Stimulated activated CD8-positive, alpha-beta memory T cell treated with anti-CD3 and anti-CD28 coated beads, Interleukin-12 subunit alpha, Interleukin-12 subunit beta, amount 100 ng/mL, for 24 hours (primary cell): ENCODE measurements around the gene TRA2B.
"Not testable (repeated sequence)": the region's sequence is repeated elsewhere in the genome, so short reads cannot be mapped to it uniquely, and the experiment has no call there.

ENCODE experiments used
- DNase-seq: peaks from one replicate; pipeline ENCODE4 v3.0.0-alpha.2; 2020; ENCODE audit errors: extremely low read depth

TRA2B gene

DNA sequence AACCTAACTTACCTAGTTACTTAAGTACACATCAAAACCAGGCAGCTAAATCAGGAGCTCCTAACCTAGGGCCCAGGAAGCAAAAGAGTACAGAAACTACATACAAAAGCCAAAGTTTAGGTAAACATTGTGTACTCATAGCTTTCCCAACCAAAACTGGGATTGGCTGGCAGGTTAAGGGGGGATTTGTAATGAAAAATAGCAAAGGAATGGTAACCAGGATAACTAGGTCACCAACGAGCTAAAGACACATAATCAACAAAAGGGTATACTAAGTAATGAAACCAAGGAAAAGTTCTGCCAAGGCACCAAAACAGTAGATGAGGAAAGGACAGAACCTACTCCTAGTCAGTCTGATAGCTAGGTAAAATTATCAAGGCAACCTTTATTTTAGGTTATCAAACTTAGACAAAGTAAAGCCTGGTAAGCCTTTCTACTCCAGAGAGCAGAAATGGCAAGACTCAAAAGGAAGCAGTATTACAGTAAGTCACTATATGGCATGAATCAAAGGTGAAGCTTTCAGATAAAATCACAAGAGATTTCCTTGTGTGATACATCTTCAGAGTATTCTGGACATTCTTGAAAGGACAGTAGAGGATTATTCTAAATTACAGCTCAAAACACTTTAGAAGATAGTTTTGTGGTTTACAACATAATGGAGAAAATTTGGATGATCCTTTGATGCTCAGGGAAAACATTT, 10.2 kb downstream of the TRA2B start:
- DNase-seq, result no peak

DNA sequence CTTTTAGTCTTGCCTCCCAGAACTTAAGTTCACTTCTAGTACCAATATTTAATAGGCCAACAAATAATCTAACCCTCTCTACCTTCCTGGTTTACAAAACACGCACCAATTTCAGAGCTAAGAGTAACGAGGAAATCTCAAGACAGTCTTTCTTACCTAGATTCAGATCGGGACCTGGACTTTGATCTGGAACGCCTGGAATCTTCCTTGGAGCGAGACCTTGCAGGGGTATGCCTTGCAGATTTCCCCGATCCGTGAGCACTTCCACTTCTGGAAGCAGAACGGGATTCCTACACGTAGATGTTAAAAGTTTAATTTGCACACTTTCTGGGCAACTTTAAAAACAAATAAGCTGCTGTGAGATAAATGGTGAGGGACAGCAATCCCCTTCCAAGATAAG, 11.4 kb downstream of the TRA2B start:
- no peak for DNase-seq

DNA sequence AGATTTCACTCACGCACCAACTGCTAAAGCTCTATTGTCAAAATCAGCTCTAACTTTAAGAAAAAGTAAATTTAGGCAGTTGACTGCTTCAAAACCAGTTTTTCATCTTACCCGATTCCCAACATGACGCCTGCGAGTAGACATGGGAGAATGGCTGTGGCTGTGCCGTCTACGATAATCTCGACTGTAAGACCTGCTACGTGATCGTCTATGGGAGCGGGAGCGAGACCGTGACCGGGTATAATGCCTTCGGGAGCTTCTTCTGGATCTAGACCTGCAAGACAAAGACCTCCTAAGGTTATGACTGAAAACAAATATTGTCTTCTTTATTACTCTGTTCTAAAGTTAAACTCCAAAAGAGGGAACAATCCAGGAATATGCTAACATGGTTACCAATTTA, 12.5 kb downstream of the TRA2B start:
- no peak for DNase-seq

DNA sequence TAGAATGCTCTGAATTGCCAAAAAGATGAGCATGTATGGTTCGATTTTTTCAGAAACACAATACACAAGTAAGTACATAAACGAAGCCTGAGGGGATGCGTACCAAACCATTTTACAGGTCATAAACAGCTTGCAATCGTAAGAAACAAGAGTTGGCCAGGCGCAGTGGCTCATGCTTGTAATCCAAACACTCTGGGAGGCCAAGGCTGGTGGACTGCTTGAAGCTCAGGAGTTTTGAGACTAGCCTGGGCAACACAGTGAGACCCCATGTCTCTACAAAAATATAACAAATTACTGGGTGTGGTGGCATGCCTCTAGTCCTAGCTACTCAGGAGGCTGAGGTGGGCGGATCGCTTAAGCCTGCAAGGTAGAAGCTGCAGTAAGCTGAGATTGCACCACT, 13.4 kb downstream of the TRA2B start:
- DNase-seq, result no peak

DNA sequence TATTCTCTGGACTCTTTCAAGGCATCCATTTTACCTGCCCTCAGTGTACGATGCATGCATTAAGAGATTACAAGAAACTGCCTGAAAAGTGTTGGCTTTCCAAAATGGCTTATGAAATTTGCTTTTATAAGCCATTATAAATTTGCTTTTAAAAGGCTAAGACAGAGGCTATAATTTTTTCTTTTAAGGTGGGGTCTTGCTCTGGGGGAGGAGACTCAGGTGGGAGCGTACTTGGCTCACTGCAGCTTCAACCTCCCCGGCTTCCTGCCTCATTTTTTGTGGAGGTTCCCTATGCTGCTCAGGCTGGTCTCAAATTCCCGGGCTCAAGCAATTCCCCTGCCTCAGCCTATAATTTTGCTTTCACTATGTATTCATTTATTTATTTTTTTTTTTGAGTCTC, 17.6 kb downstream of the TRA2B start:
- no peak for DNase-seq

GRCh38 chr3:185916042-185916833, 21.6 kb downstream of the TRA2B start:
- DNase-seq, result no peak

- DNase-seq, result no peak
Measured at GRCh38 chr3:185915642-185916041, 22.2 kb downstream of the TRA2B start.

GRCh38 chr3:185914911-185915629, 22.7 kb downstream of the TRA2B start:
- no peak for DNase-seq

GRCh38 chr3:185912929-185913901, 24.6 kb downstream of the TRA2B start:
- no peak for DNase-seq

DNA sequence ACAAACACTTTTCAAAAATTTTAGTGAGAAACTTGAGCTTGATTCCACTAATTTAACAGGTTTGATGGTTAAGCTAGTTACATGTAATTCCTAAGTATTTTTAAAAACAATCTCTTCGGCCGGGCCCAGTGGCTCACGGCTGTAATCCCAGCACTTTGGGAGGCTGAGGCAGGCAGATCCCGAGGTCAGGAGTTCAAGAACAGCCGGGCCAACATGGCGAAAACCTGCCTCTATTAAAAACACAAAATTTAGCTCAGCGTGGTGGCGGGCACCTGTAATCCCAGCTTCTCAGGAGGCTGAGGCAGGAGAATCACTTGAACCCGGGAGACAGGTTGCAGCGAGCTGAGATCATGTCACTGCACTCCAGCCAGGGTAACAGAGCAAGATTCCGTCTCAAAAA, 25.3 kb downstream of the TRA2B start:
- no peak for DNase-seq

GRCh38 chr3:185911076-185911448, 26.8 kb downstream of the TRA2B start:
- not testable (repeated sequence) for DNase-seq

- DNase-seq, result not testable (repeated sequence)
Measured at GRCh38 chr3:185910322-185911075, 27.3 kb downstream of the TRA2B start.

DNA sequence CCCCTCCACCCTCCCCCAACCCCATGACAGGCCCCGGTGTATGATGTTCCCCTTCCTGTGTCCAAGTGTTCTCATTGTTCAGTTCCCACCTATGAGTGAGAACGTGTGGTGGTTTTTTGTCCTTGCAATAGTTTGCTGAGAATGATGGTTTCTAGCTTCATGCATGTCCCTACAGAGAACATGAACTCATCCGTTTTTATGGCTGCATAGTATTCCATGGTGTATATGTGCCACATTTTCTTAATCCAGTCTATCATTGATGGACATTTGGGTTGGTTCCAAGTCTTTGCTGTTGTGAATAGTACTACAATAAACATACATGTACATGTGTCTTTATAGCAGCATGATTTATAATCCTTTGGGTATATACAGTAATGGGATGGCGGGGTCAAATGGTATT, 27.9 kb downstream of the TRA2B start:
- not testable (repeated sequence) for DNase-seq

DNA sequence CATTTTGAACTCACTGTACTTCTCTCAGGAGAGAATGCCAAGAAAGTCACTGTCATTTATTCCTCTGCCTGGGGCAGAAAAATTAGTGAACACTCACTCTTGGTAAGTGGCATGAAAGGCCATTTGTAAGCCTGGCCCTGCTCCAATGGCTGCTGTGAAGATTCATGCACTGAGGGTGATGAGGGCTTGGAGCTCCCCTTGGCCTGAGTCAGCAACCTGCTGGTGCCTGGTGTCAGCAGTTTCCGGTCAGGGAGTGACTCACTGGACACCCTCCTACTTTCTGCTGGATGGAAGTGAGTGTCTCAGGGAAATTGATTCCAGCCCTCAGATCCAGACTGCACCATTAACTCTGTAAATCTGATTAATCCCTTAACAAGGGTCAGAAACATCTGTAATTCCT, 37.6 kb downstream of the TRA2B start:
- DNase-seq, result no peak

DNA sequence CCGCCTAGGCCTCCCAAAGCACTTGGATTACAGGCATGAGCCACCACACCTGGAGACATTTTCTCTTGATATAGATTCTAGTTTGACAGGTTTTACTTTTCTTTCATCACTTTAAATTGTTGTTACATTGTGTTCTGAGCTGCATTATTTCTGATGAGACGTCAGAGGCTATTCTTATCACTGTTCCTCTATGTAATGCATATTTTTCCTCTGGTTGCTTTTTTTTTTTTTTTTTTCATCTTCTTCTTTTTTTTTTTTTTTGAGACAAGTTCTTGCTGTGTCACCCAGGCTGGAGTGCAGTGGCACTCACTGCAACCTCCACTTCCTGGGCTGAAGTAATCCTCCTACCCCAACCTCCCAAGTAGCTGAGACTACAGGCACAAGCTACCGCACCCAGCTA, 41.2 kb downstream of the TRA2B start:
- DNase-seq, result no peak

DNA sequence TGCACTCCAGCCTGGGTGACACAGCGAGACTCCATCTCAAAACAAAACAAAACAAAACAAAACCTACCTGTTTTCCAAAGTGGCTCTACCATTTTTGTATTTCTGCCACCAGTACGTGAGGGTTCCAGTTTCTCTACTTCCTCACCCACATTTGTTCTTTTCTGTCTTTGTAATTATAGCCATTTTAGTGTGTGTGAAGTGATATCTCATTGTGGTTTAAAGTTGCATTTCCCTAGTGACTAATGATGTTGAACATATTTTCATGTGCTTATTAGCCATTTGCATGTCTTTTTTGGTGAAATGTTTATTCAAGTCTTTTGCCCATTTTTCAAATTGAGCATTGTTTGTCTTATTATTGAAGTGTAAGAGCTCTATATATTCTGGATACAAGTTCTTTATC, 50.7 kb downstream of the TRA2B start:
- DNase-seq, result no peak

DNA sequence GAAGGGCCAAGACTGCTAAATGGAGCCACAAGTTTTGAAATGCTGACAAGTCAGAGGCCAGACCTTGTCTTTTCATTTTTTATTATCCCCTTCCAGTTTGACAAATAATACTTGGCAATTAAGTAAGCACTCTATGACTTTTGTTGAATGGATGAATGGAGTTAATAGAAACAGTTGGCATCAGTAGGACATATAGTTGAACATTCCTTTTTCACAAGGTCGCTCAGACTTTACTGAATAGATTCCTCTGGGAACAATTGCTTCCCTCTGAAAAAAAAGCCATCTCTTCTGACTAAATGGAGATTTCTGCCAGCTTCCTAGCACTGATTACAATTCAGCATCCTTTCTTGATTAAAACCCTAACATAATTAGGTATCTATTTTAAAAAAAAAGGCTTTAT, 53.2 kb downstream of the TRA2B start:
- no peak for DNase-seq

DNA sequence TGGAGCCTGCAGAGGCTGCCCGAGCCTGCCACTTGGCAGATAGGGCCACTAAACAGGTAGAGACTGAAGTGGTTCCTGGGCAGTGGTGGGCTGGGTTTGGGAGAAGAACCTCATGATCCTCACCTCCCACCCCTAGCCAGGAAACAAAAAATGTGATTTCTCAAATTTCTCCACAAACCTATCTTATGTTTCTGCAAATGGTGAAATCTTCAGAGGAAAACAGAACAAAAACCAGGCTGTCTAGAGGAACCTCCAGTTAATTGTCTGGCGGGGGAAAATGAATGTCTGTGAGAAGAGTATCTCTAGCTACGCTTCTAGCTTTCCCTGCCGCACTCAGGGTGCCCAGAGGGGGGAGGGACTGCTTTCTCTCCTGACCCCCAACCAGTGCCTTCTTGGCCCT, 55.9 kb downstream of the TRA2B start:
- DNase-seq, result no peak

DNA sequence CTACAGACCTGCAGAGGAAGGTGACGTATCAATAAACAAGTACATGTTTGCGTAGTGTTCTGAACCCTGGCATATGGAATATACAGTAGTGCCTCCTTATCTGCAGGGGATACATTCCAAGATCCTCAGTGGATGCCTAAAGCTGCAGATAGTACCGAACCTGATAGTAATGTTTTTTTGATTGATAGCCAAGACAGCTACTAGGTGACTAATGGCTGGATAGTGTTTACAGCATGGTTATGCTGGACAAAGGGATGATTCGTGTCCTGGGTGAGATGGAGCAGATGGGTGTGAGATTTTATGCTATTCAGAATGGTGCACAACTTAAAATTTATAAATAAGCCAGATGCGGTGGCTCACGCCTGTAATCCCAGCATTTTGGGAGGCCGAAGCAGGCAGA, 57.2 kb downstream of the TRA2B start:
- no peak for DNase-seq

GRCh38 chr3:185878920-185879319, 58.9 kb downstream of the TRA2B start:
- DNase-seq, result no peak

GRCh38 chr3:185874119-185874518, 63.7 kb downstream of the TRA2B start:
- DNase-seq, result no peak
